Neural progenitor cell (in vitro differentiated cells): ENCODE results near the gene PBX1. TPM values are rescaled to one million over a fixed set of nuclear protein-coding genes. Genes with fewer than 3 reads are reported as not detected.

Experiments
- DNase-seq: peaks from one replicate; pipeline ENCODE4 v3.0.0-alpha.2; 2016; ENCODE audit warnings: low spot score
- H2AFZ ChIP-seq: fragments of 200-600 bp; sonication (generic); replicated peaks from 2 replicates; pipeline ENCODE4 v1.6.1; 2016; ENCODE audit warnings: antibody characterized with exemption
- H3F3A ChIP-seq: fragments of 200-600 bp; sonication (generic); 2 replicates; pipeline ENCODE4 v1.6.1; 2016; ENCODE audit warnings: antibody characterized with exemption, low read depth
- H3K27ac ChIP-seq: fragments of 200-600 bp; sonication (generic); 2 replicates; pipeline ENCODE4 v1.5.1; 2016; ENCODE audit warnings: mild to moderate bottlenecking
- H3K27me3 ChIP-seq: fragments of 200-600 bp; sonication (generic); 2 replicates; pipeline ENCODE4 v1.6.1; 2016; ENCODE audit warnings: mild to moderate bottlenecking, moderate library complexity
- H3K36me3 ChIP-seq: fragments of 200-600 bp; sonication (generic); 2 replicates; pipeline ENCODE4 v1.5.1; 2016
- H3K4me1 ChIP-seq: fragments of 200-600 bp; sonication (generic); 2 replicates; pipeline ENCODE4 v1.6.1; 2016; ENCODE audit warnings: mixed run types
- H3K4me2 ChIP-seq: fragments of 200-600 bp; sonication (generic); 2 replicates; pipeline ENCODE4 v1.6.1; 2016
- H3K4me3 ChIP-seq: fragments of 200-600 bp; sonication (generic); 2 replicates; pipeline ENCODE4 v1.5.1; 2016
- H3K79me2 ChIP-seq: fragments of 200-600 bp; sonication (generic); 2 replicates; pipeline ENCODE4 v1.6.1; 2016; ENCODE audit warnings: low read depth
- H3K9ac ChIP-seq: fragments of 200-600 bp; sonication (generic); 2 replicates; pipeline ENCODE4 v1.6.1; 2016
- H3K9me3 ChIP-seq: fragments of 200-600 bp; sonication (generic); 2 replicates; pipeline ENCODE4 v1.5.1; 2016; ENCODE audit warnings: low read depth
- H4K20me1 ChIP-seq: fragments of 200-600 bp; sonication (generic); 2 replicates; pipeline ENCODE4 v1.6.1; 2016; ENCODE audit warnings: low read depth
- H3K27ac Mint-ChIP-seq: 3 replicates; pipeline ENCODE4 v1.8.0; 2021; ENCODE audit warnings: mixed read lengths
- H3K27me3 Mint-ChIP-seq: 2 replicates; pipeline ENCODE4 v1.8.0; 2022; ENCODE audit warnings: low read depth, mild to moderate bottlenecking, inconsistent platforms, moderate library complexity, mixed read lengths; ENCODE audit not compliant: insufficient read depth
- H3K36me3 Mint-ChIP-seq: 3 replicates; pipeline ENCODE4 v1.8.0; 2021; ENCODE audit warnings: mixed read lengths
- H3K4me1 Mint-ChIP-seq: 3 replicates; pipeline ENCODE4 v1.8.0; 2021; ENCODE audit warnings: mixed read lengths
- H3K4me3 Mint-ChIP-seq: 3 replicates; pipeline ENCODE4 v1.8.0; 2021; ENCODE audit warnings: mild to moderate bottlenecking, moderate library complexity, mixed read lengths
- H3K9me3 Mint-ChIP-seq: 3 replicates; pipeline ENCODE4 v1.8.0; 2020; ENCODE audit warnings: mixed read lengths
- EZH2 ChIP-seq: fragments of 200-600 bp; sonication (generic); IDR thresholded peaks from 2 replicates; pipeline ENCODE4 v1.6.1; 2017; ENCODE audit warnings: antibody characterized with exemption, mild to moderate bottlenecking, moderate library complexity
- EZH2phosphoT487 ChIP-seq: fragments of 200-600 bp; sonication (generic); IDR thresholded peaks from 2 replicates; pipeline ENCODE4 v1.6.1; 2017; ENCODE audit warnings: antibody characterized with exemption
- total RNA-seq: library from RNA; depleted of rRNA; stranded (reverse); fragments of >200 nt; gene quantifications from 2 replicates; pipeline ENCODE4 v1.2.3, GENCODE V29; 2015; ENCODE audit warnings: low replicate concordance
- TF ChIP-seq, protein P1 (sequence below): fragments of 200-600 bp; sonication (generic); IDR thresholded peaks from 2 replicates; pipeline ENCODE4 v1.5.1; 2017; ENCODE audit warnings: antibody characterized with exemption, mild to moderate bottlenecking

PBX1 gene
- total RNA-seq, 1 donor from 2014 or later, result 91.1 TPM

DNA sequence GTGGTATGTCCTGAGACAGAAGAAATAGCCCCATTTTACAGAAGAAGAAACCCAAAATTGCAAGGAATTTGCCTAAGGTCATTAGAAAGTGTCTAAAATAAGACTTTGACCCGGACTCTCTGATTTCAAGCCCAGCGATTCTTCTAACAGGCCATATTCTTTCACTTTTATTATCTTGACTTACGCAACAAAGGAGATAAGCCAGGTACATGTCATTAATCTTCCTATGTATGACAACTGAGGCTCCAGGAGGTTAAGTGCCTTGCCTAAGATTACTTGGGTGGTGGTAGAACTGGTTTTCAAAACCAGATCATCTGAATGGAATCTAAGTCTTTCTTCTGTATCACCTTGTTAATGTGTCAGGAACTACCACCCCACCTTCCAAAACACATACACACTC lies 124.3 kb downstream of the PBX1 start:
- Histone ChIP-seq H3K4me3 (no peak overlapping the region), H2AFZ (no peak overlapping the region), H3K27ac (no peak overlapping the region), H3F3A (no peaks in the 10 kb centered on the region), H3K9ac (no peak overlapping the region), H3K36me3 (no peaks in the 10 kb centered on the region), H3K27me3 (no peaks in the 10 kb centered on the region), H3K4me2 (no peak overlapping the region), H3K79me2 (peaks cover 58% of the 10 kb centered on the region), H3K4me1 (no peaks in the 10 kb centered on the region), H4K20me1 (peaks cover 17% of the 10 kb centered on the region), H3K9me3 (no peaks in the 10 kb centered on the region)
- Mint-ChIP-seq H3K27ac (no peak overlapping the region), H3K4me1 (peaks cover 10% of the 10 kb centered on the region), H3K36me3 (peaks cover 31% of the 10 kb centered on the region), H3K4me3 (no peak overlapping the region), H3K9me3 (no peaks in the 10 kb centered on the region), H3K27me3 (no peaks in the 10 kb centered on the region)
- TF ChIP-seq, protein P1, sequence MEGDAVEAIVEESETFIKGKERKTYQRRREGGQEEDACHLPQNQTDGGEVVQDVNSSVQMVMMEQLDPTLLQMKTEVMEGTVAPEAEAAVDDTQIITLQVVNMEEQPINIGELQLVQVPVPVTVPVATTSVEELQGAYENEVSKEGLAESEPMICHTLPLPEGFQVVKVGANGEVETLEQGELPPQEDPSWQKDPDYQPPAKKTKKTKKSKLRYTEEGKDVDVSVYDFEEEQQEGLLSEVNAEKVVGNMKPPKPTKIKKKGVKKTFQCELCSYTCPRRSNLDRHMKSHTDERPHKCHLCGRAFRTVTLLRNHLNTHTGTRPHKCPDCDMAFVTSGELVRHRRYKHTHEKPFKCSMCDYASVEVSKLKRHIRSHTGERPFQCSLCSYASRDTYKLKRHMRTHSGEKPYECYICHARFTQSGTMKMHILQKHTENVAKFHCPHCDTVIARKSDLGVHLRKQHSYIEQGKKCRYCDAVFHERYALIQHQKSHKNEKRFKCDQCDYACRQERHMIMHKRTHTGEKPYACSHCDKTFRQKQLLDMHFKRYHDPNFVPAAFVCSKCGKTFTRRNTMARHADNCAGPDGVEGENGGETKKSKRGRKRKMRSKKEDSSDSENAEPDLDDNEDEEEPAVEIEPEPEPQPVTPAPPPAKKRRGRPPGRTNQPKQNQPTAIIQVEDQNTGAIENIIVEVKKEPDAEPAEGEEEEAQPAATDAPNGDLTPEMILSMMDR, result no peak
- TF ChIP-seq EZH2, result no peak
- no peak for TF ChIP-seq EZH2phosphoT487
- no peak for DNase-seq

DNA sequence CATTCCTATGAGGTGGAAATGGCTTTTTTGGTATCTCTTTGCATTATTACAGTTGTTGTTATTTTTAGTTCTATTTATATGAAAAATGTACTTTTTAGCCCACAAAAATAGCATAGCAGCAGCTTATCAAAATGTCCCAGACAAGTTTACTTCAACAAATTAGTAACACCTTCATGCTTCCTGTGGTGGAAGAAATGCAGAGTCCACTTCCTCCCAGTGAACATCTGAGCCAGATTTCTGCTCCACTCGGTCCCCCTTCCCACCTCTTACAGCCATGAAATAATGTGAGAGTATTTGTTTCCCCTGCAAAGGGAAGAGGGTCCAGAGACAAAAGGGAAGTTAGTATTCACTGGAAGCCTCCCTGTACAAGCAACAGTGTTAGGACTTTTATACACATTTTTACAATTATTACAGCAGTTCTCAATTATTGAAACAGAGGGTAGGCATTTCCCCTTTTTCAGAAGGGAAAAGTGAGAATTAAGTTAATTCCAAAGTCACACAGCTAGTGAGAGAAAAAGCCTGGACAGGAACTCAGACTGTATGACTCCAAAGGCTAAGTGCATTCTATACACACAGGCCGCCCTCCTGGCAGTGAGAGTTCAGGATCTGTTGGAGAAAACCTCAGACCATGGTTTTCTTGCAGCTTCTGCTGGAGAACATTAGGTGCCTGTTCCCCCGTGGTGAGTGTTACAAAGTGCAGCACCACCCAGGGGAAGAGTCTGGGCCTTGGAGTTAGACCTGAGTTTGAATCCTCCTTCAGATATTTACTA lies 126.5 kb downstream of the PBX1 start:
- Histone ChIP-seq H3K9ac (no peak overlapping the region), H4K20me1 (peaks cover 35% of the 10 kb centered on the region), H3K27ac (no peak overlapping the region), H3K4me2 (no peak overlapping the region), H3K36me3 (no peaks in the 10 kb centered on the region), H3F3A (peaks cover 20% of the 10 kb centered on the region), H3K4me1 (peaks cover 18% of the 10 kb centered on the region), H3K4me3 (no peak overlapping the region), H2AFZ (no peak overlapping the region), H3K9me3 (no peaks in the 10 kb centered on the region), H3K79me2 (peaks cover 41% of the 10 kb centered on the region), H3K27me3 (no peaks in the 10 kb centered on the region)
- Mint-ChIP-seq H3K36me3 (peaks cover 20% of the 10 kb centered on the region), H3K4me1 (peaks cover 32% of the 10 kb centered on the region), H3K4me3 (no peak overlapping the region), H3K9me3 (no peaks in the 10 kb centered on the region), H3K27me3 (peaks cover 2% of the 10 kb centered on the region), H3K27ac (peak overlapping the region; percentile 74)
- TF ChIP-seq EZH2 (no peak), EZH2phosphoT487 (no peak)
- TF ChIP-seq, protein P1, result no peak
- DNase-seq, result no peak

DNA sequence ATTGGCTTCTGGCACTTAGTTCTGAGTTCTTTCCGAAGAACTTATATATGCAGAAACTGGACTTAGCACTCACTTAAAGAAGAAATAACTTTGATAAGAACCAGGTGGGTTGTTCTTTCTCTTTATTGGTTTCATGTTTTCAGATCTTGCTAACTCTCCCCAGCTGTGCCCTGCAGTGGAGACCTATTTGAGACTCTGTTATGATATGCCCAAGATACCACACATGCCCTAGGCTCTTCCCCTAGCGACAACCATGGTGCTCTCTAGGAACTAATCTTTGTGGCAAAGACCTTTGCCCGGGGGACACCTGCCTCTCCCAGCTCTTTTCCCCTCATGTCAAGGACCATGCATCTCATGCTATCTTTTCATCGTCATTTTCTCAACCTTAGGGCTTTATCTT lies 128.8 kb downstream of the PBX1 start:
- no peaks in the 10 kb centered on the region for H3K27me3 ChIP-seq
- H3K9ac ChIP-seq, result no peak overlapping the region
- H3K4me1 Mint-ChIP-seq, result peaks cover 38% of the 10 kb centered on the region
- peaks cover 42% of the 10 kb centered on the region for H3K79me2 ChIP-seq
- H3K27ac Mint-ChIP-seq, result no peak overlapping the region
- no peak overlapping the region for H2AFZ ChIP-seq
- DNase-seq, result no peak
- H3K4me2 ChIP-seq, result no peak overlapping the region
- H3K9me3 Mint-ChIP-seq, result no peaks in the 10 kb centered on the region
- H3K27ac ChIP-seq, result no peak overlapping the region
- H3K36me3 ChIP-seq, result no peaks in the 10 kb centered on the region
- H3K27me3 Mint-ChIP-seq, result peaks cover 2% of the 10 kb centered on the region
- H3F3A ChIP-seq, result peaks cover 24% of the 10 kb centered on the region
- H3K36me3 Mint-ChIP-seq, result peaks cover 18% of the 10 kb centered on the region
- TF ChIP-seq, protein P1, result no peak
- TF ChIP-seq EZH2, result no peak
- TF ChIP-seq EZH2phosphoT487, result no peak
- H4K20me1 ChIP-seq, result peaks cover 43% of the 10 kb centered on the region
- peaks cover 22% of the 10 kb centered on the region for H3K4me1 ChIP-seq
- H3K4me3 Mint-ChIP-seq, result no peak overlapping the region
- H3K9me3 ChIP-seq, result no peaks in the 10 kb centered on the region
- no peak overlapping the region for H3K4me3 ChIP-seq
